B cell (primary cell): ENCODE data around the gene KCNIP2. TPM values are rescaled to one million over a fixed set of nuclear protein-coding genes. Genes with fewer than 3 reads are reported as not detected.

Experiments used
- ATAC-seq: fragments of 200-7000 bp; cut with Tn5 transposase; one replicate; pipeline ENCODE4 v1.10.0; 2021; ENCODE audit warnings: low read depth, mild to moderate bottlenecking, moderate number of reproducible peaks, moderate library complexity
- CTCF ChIA-PET: fragments of 350-600 bp; sonication (Branson Sonifier 250); formaldehyde crosslinking; loops from one replicate; lab custom pipeline; 2021; ENCODE audit warnings: antibody characterized with exemption, inconsistent platforms; lab: Charles Lee
- POLR2A ChIA-PET: fragments of 350-600 bp; sonication (Branson Sonifier 250); formaldehyde crosslinking; loops from one replicate; lab custom pipeline; 2021; ENCODE audit warnings: antibody characterized with exemption; lab: Charles Lee
- DNase-seq: peaks from one replicate; pipeline ENCODE4 v3.0.0; 2013
- H2AFZ ChIP-seq: 2 replicates; pipeline ENCODE4 v1.6.1; 2012; ENCODE audit warnings: mild to moderate bottlenecking, low read depth, low read length; ENCODE audit not compliant: insufficient read depth, poor library complexity, severe bottlenecking
- H3K27ac ChIP-seq, 2 donors: 1 replicate in 1 of 2; 2 replicates in 1 of 2; pipeline ENCODE4 v1.5.1; 2012 to 2013; ENCODE audit warnings: low read length in 2 of 2, mild to moderate bottlenecking in 2 of 2, moderate library complexity in 1 of 2
- H3K27me3 ChIP-seq, 4 experiments: fragments of 200-600 bp in 1 of 4; sonication (generic) in 1 of 4; replicated peaks in 1 of 4; 1 replicate in 2 of 4; 2 replicates in 2 of 4; pipeline versions ENCODE4 v1.6.1 to v1.7.0; 2013 to 2016; ENCODE audit warnings: low read length in 3 of 4, mild to moderate bottlenecking in 2 of 4, mixed read lengths in 1 of 4, moderate library complexity in 1 of 4; ENCODE audit not compliant: insufficient read depth in 4 of 4, control insufficient read depth in 3 of 4; ENCODE audit errors: control extremely low read depth in 1 of 4
- H3K36me3 ChIP-seq, 2 experiments: replicated peaks in 1 of 2; 1 replicate in 1 of 2; 2 replicates in 1 of 2; pipeline versions ENCODE4 v1.6.1 to v1.7.1; 2013; ENCODE audit warnings: low read length in 1 of 2; ENCODE audit not compliant: insufficient read depth in 2 of 2, control insufficient read depth in 1 of 2; ENCODE audit errors: control extremely low read depth in 1 of 2, extremely low read depth in 1 of 2
- H3K4me1 ChIP-seq, 2 donors: fragments of 200-600 bp in 1 of 2; sonication (generic) in 1 of 2; 1 replicate in 1 of 2; 2 replicates in 1 of 2; pipeline versions ENCODE4 v1.5.1 to v1.6.1; 2013 to 2017; ENCODE audit warnings: low read length in 2 of 2; ENCODE audit not compliant: control insufficient read depth in 2 of 2, insufficient read depth in 2 of 2
- H3K4me2 ChIP-seq: replicated peaks from 2 replicates; pipeline ENCODE3; 2012; ENCODE audit warnings: mild to moderate bottlenecking, low read depth, low read length; ENCODE audit not compliant: poor library complexity, severe bottlenecking
- H3K4me3 ChIP-seq, 5 experiments: fragments of 200-600 bp in 1 of 5; sonication (generic) in 1 of 5; 1 replicate in 3 of 5; 2 replicates in 2 of 5; pipeline versions ENCODE4 v1.5.1 to v1.7.0; 2011 to 2016; ENCODE audit warnings: low read length in 4 of 5, mild to moderate bottlenecking in 4 of 5, low read depth in 2 of 5, control low read depth in 1 of 5, moderate library complexity in 1 of 5; ENCODE audit not compliant: insufficient read depth in 1 of 5; ENCODE audit errors: control extremely low read depth in 1 of 5, extremely low read depth in 1 of 5
- H3K79me2 ChIP-seq: fragments of 200-600 bp; sonication (generic); one replicate; pipeline ENCODE4 v1.6.0; 2016; ENCODE audit warnings: low read length; ENCODE audit not compliant: control insufficient read depth, insufficient read depth
- H3K9ac ChIP-seq: fragments of 200-600 bp; sonication (generic); 2 replicates; pipeline ENCODE4 v1.6.1; 2017; ENCODE audit warnings: mild to moderate bottlenecking, low read length, moderate library complexity
- H3K9me3 ChIP-seq, 3 donors: one replicate each; pipeline versions ENCODE4 v1.6.1 to v1.7.1; 2013; ENCODE audit warnings: low read length in 2 of 3; ENCODE audit not compliant: control insufficient read depth in 2 of 3, insufficient read depth in 1 of 3; ENCODE audit errors: control extremely low read depth in 1 of 3
- H4K20me1 ChIP-seq: 2 replicates; pipeline ENCODE4 v1.6.0; 2012; ENCODE audit warnings: mild to moderate bottlenecking, low read length; ENCODE audit not compliant: insufficient read depth, control insufficient read depth, poor library complexity, severe bottlenecking
- H3K27ac Mint-ChIP-seq: one replicate; pipeline ENCODE4 v1.8.0; 2021; ENCODE audit warnings: mixed read lengths
- H3K27me3 Mint-ChIP-seq: one replicate; pipeline ENCODE4 v1.8.0; 2021; ENCODE audit warnings: mixed read lengths
- H3K4me1 Mint-ChIP-seq: one replicate; pipeline ENCODE4 v1.8.0; 2021; ENCODE audit warnings: mixed read lengths
- H3K4me3 Mint-ChIP-seq: one replicate; pipeline ENCODE4 v1.8.0; 2021; ENCODE audit warnings: mixed read lengths
- H3K9me3 Mint-ChIP-seq: one replicate; pipeline ENCODE4 v1.8.0; 2022; ENCODE audit warnings: mixed read lengths; ENCODE audit not compliant: insufficient read depth
- CTCF ChIP-seq: fragments of 200-600 bp; IDR thresholded peaks from one replicate; pipeline ENCODE4 v1.8.0; 2022; ENCODE audit warnings: antibody characterized with exemption, mild to moderate bottlenecking
- EZH2 ChIP-seq: IDR thresholded peaks from 2 replicates; pipeline ENCODE4 v1.6.1; 2012; ENCODE audit warnings: borderline replicate concordance, low read depth, mild to moderate bottlenecking, moderate library complexity, low read length; ENCODE audit not compliant: insufficient read depth, poor library complexity, severe bottlenecking
- WGBS: methylation state at CpG from one replicate; pipeline ENCODE4 v1.1.5; 2013; ENCODE audit warnings: missing lambda C conversion rate; ENCODE audit not compliant: insufficient coverage; 5-methylcytosine and 5-hydroxymethylcytosine counted together
- intact Hi-C: fragments of 100-400 bp; cut with micrococcal nuclease; formaldehyde crosslinking; loops from one replicate; pipeline ENCODE4 v1.10.0; 2022
- polyA plus RNA-seq: library from polyadenylated mRNA; depleted of rRNA; stranded (reverse); fragments of >200 nt; gene quantifications from 2 replicates; pipeline ENCODE4 v1.2.3, GENCODE V29; 2012
- total RNA-seq, 2 donors: library from RNA; stranded (reverse); fragments of 120-200 nt in 1 of 2; gene quantifications; 1 replicate in 1 of 2; 2 replicates in 1 of 2; pipeline versions ENCODE4 v1.2.3 to v1.2.4, GENCODE V29; 2013 to 2022

KCNIP2 gene
- total and polyA plus RNA-seq, 2 donors (not counting 1 experiment from before 2014, with no cell fraction given) = 3.5 to 34.7 TPM

GRCh38 chr10:101830322-101831168 is 13.1 kb downstream of the KCNIP2 start:
- H3K4me1 ChIP-seq = peaks cover 35 to 58% of the 10 kb centered on the region in 2 donors
- ChIA-PET POLR2A (interaction anchor here (0.6 to 7.1 kb wide), 9 partner anchors 9 to 815 kb away, joined by 3 to 102 read pairs (median 5); partner anchors contain the start of genes KCNIP2 and OGA), CTCF (interaction anchor here (1.0 to 6.4 kb wide), 2 partner anchors 11 to 13 kb away, joined by 3 to 51 read pairs; partner anchors contain the start of gene KCNIP2)
- peak overlapping the region; percentile 91 for H3K4me2 ChIP-seq
- H3K9ac ChIP-seq = peak overlapping the region; percentile 63
- H3K79me2 ChIP-seq = peaks cover 39% of the 10 kb centered on the region
- ATAC-seq = peak; percentile 73
- Mint-ChIP-seq H3K4me1 (peaks cover 45% of the 10 kb centered on the region), H3K9me3 (no peaks in the 10 kb centered on the region), H3K4me3 (peak overlapping the region; percentile 94), H3K27me3 (no peaks in the 10 kb centered on the region), H3K27ac (peak overlapping the region; percentile 99)
- no peaks in the 10 kb centered on the region for H3K9me3 ChIP-seq
- intact Hi-C loops = loop anchor here (1.0 to 5.0 kb wide), 5 partner anchors 10 to 817 kb away; partner anchors contain the start of genes ACTR1A, OGA and SUFU
- DNase-seq = peak; percentile 99
- WGBS = under 1% methylated on average over 56 of the region's 56 CpGs
- H3K4me3 ChIP-seq = peak overlapping the region; percentile 3 to 72 (median 58)
- peaks cover 34% of the 10 kb centered on the region for H4K20me1 ChIP-seq
- H3K27ac ChIP-seq = peak overlapping the region; percentile 89 to 96
- no peak for TF ChIP-seq EZH2
- TF ChIP-seq CTCF = no peak
- no peaks in the 10 kb centered on the region for H3K27me3 ChIP-seq
- H2AFZ ChIP-seq = peak overlapping the region; percentile 77
- peaks cover 0 to 14% of the 10 kb centered on the region in 2 experiments for H3K36me3 ChIP-seq
